ENCODE measurements around the gene ACSL5.
"Not testable (repeated sequence)": the region's sequence is repeated elsewhere in the genome, so short reads cannot be mapped to it uniquely, and the experiment has no call there.

ACSL5 gene

GRCh38 chr10:112461029-112461887, 87.3 kb downstream of the ACSL5 start:
- peak; percentile 12 for DNase-seq (ENCODE audit: low read depth, low spot score)

GRCh38 chr10:112464074-112464473, 90.2 kb downstream of the ACSL5 start:
- DNase-seq (ENCODE audit: low read depth, low spot score): not testable (repeated sequence)

GRCh38 chr10:112465299-112465883, 91.5 kb downstream of the ACSL5 start:
- no peak for DNase-seq (ENCODE audit: low read depth, low spot score)

- no peak for DNase-seq (ENCODE audit: low read depth, low spot score)
Measured at GRCh38 chr10:112466802-112467201, 92.9 kb downstream of the ACSL5 start.

- DNase-seq (ENCODE audit: low read depth, low spot score): no peak
Measured at GRCh38 chr10:112467541-112468075, 93.7 kb downstream of the ACSL5 start.

GRCh38 chr10:112471878-112472487, 98.1 kb downstream of the ACSL5 start:
- DNase-seq (ENCODE audit: low read depth, low spot score): peak; percentile 8

GRCh38 chr10:112475575-112476218, 101.8 kb downstream of the ACSL5 start:
- DNase-seq (ENCODE audit: low read depth, low spot score): no peak

All from ELF-1 (cell line).